ENCODE data around the gene ZBTB20. TPM values are rescaled to one million over a fixed set of nuclear protein-coding genes. Genes with fewer than 3 reads are reported as not detected.

The ZBTB20 gene
- total RNA-seq, 1 donor from 2014 or later: 21.4 TPM

GRCh38 chr3:114649331-114649730, 497.8 kb downstream of the ZBTB20 start:
- Mint-ChIP-seq H3K4me3 (ENCODE audit: unreplicated experiment) (no peak overlapping the region), H3K27ac (ENCODE audit: unreplicated experiment) (peak overlapping the region; percentile 87)

GRCh38 chr3:114646526-114646925, 500.6 kb downstream of the ZBTB20 start:
- H3K9ac ChIP-seq (ENCODE audit: low read length): no peak overlapping the region
- Mint-ChIP-seq H3K9me3 (ENCODE audit: unreplicated experiment) (no peaks in the 10 kb centered on the region), H3K4me1 (ENCODE audit: low read depth, unreplicated experiment) (peaks cover 50% of the 10 kb centered on the region), H3K27me3 (ENCODE audit: low read depth, unreplicated experiment) (no peaks in the 10 kb centered on the region), H3K4me3 (ENCODE audit: unreplicated experiment) (no peak overlapping the region), H3K36me3 (ENCODE audit: low read depth, unreplicated experiment) (no peaks in the 10 kb centered on the region), H3K27ac (ENCODE audit: unreplicated experiment) (peak overlapping the region; percentile 54)
- no peaks in the 10 kb centered on the region for H3K36me3 ChIP-seq (ENCODE audit: insufficient read depth, low read length)
- no peaks in the 10 kb centered on the region for H3K9me3 ChIP-seq (ENCODE audit: insufficient read depth, low read depth, low read length)
- H3K79me2 ChIP-seq (ENCODE audit: insufficient read depth, low read length): no peaks in the 10 kb centered on the region
- H3K4me2 ChIP-seq (ENCODE audit: low read length): no peak overlapping the region
- no peaks in the 10 kb centered on the region for H3K27me3 ChIP-seq (ENCODE audit: insufficient read depth, low read length)
- no peaks in the 10 kb centered on the region for H4K20me1 ChIP-seq (ENCODE audit: insufficient read depth, low read length)
- no peak overlapping the region for H3K27ac ChIP-seq (ENCODE audit: low read depth, low read length)
- no peak overlapping the region for H3K4me3 ChIP-seq (ENCODE audit: insufficient read depth, low read depth, low read length)
- no peak overlapping the region for H2AFZ ChIP-seq (ENCODE audit: low read depth, low read length)
- TF ChIP-seq CTCF (IDR thresholded peaks at IDR 0.05; ENCODE audit: insufficient read depth, low read depth, low read length) (no peak), EZH2 (IDR thresholded peaks at IDR 0.05; ENCODE audit: insufficient read depth, low read length) (no peak)
- DNase-seq (ENCODE audit: low read depth) (no peak), FAIRE-seq (no peak)
- peaks cover 28% of the 10 kb centered on the region for H3K4me1 ChIP-seq (ENCODE audit: insufficient read depth, low read length)

More at GRCh38 chr3:114649331-114649730, 497.8 kb downstream of the ZBTB20 start:
- FAIRE-seq: peak; percentile 52
- H3K36me3 Mint-ChIP-seq (ENCODE audit: low read depth, unreplicated experiment): no peaks in the 10 kb centered on the region
- Histone ChIP-seq H3K27me3 (ENCODE audit: insufficient read depth, low read length) (no peaks in the 10 kb centered on the region), H3K9me3 (ENCODE audit: insufficient read depth, low read depth, low read length) (no peaks in the 10 kb centered on the region), H3K4me1 (ENCODE audit: insufficient read depth, low read length) (peaks cover 28% of the 10 kb centered on the region), H3K36me3 (ENCODE audit: insufficient read depth, low read length) (no peaks in the 10 kb centered on the region), H3K4me2 (ENCODE audit: low read length) (peak overlapping the region; percentile 55), H2AFZ (ENCODE audit: low read depth, low read length) (no peak overlapping the region), H3K9ac (ENCODE audit: low read length) (no peak overlapping the region), H3K79me2 (ENCODE audit: insufficient read depth, low read length) (no peaks in the 10 kb centered on the region), H3K27ac (ENCODE audit: low read depth, low read length) (peak overlapping the region; percentile 55), H3K4me3 (ENCODE audit: insufficient read depth, low read depth, low read length) (no peak overlapping the region), H4K20me1 (ENCODE audit: insufficient read depth, low read length) (no peaks in the 10 kb centered on the region)
- no peaks in the 10 kb centered on the region for H3K27me3 Mint-ChIP-seq (ENCODE audit: low read depth, unreplicated experiment)
- H3K4me1 Mint-ChIP-seq (ENCODE audit: low read depth, unreplicated experiment): peaks cover 41% of the 10 kb centered on the region
- no peak for TF ChIP-seq CTCF (IDR thresholded peaks at IDR 0.05; ENCODE audit: insufficient read depth, low read depth, low read length)
- no peak for TF ChIP-seq EZH2 (IDR thresholded peaks at IDR 0.05; ENCODE audit: insufficient read depth, low read length)
- peak; percentile 84 for DNase-seq (ENCODE audit: low read depth)
- H3K9me3 Mint-ChIP-seq (ENCODE audit: unreplicated experiment): no peaks in the 10 kb centered on the region

- Histone ChIP-seq H3K9me3 (ENCODE audit: insufficient read depth, low read depth, low read length) (no peaks in the 10 kb centered on the region), H3K36me3 (ENCODE audit: insufficient read depth, low read length) (no peaks in the 10 kb centered on the region), H3K27ac (ENCODE audit: low read depth, low read length) (no peak overlapping the region), H3K27me3 (ENCODE audit: insufficient read depth, low read length) (no peaks in the 10 kb centered on the region), H2AFZ (ENCODE audit: low read depth, low read length) (no peak overlapping the region), H3K4me3 (ENCODE audit: insufficient read depth, low read depth, low read length) (no peak overlapping the region), H3K9ac (ENCODE audit: low read length) (no peak overlapping the region), H3K4me1 (ENCODE audit: insufficient read depth, low read length) (peaks cover 21% of the 10 kb centered on the region), H3K79me2 (ENCODE audit: insufficient read depth, low read length) (no peaks in the 10 kb centered on the region), H3K4me2 (ENCODE audit: low read length) (peak overlapping the region; percentile 34), H4K20me1 (ENCODE audit: insufficient read depth, low read length) (no peaks in the 10 kb centered on the region)
- TF ChIP-seq CTCF (IDR thresholded peaks at IDR 0.05; ENCODE audit: insufficient read depth, low read depth, low read length): no peak
- no peak for TF ChIP-seq EZH2 (IDR thresholded peaks at IDR 0.05; ENCODE audit: insufficient read depth, low read length)
- no peaks in the 10 kb centered on the region for H3K36me3 Mint-ChIP-seq (ENCODE audit: low read depth, unreplicated experiment)
- peaks cover 42% of the 10 kb centered on the region for H3K4me1 Mint-ChIP-seq (ENCODE audit: low read depth, unreplicated experiment)
- H3K27ac Mint-ChIP-seq (ENCODE audit: unreplicated experiment): peak overlapping the region; percentile 68
- no peak for FAIRE-seq
- H3K9me3 Mint-ChIP-seq (ENCODE audit: unreplicated experiment): no peaks in the 10 kb centered on the region
- no peaks in the 10 kb centered on the region for H3K27me3 Mint-ChIP-seq (ENCODE audit: low read depth, unreplicated experiment)
- H3K4me3 Mint-ChIP-seq (ENCODE audit: unreplicated experiment): no peak overlapping the region
- DNase-seq (ENCODE audit: low read depth): no peak
Measured at GRCh38 chr3:114645392-114645791, 501.7 kb downstream of the ZBTB20 start.
